ENCODE results near the gene TMEM39B. TPM values are rescaled to one million over a fixed set of nuclear protein-coding genes. Genes with fewer than 3 reads are reported as not detected.
A peak's percentile ranks its signal among the peaks of the same experiment; 100 is the strongest.

TMEM39B gene
- total RNA-seq, 2 donors from 2014 or later: 8.2 to 15.4 TPM

DNA sequence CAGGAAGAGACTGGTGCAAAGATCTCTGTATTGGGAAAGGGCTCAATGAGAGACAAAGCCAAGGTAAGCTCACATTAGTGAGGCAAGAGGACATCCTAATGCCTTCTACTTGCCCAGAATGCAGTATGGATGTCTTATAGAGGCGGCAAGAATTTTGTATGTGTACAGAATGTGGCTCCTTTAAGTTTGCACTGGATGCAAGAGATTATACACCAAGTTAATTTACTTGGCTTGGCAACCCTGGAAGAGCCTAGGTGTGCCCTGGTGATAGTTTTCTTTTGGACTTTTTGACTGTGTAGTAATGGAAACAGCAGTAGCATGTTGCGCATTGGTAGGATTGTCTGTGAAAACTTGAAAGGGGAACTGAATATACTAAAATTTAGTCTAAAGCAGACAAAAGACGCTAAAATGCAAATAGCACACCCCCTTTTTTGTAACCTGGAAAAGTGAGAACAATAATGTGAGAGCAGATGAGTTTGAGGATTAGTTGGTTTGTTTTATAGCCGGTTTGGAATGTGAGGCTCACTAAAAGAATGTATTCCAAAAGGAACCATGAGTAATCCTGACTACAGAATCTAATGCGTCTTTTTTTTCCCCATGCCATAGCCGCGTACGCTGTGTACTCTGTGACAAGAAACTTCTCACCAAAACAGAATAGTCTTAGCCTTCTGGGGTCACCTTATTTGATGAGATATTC lies 41.0 kb upstream of the TMEM39B start:
- TF ChIP-seq POLR2A (IDR thresholded peaks at IDR 0.05) (no peak), POLR2AphosphoS5 (IDR thresholded peaks at IDR 0.05) (peak; percentile 19)
- TF ChIP-seq, protein P1, sequence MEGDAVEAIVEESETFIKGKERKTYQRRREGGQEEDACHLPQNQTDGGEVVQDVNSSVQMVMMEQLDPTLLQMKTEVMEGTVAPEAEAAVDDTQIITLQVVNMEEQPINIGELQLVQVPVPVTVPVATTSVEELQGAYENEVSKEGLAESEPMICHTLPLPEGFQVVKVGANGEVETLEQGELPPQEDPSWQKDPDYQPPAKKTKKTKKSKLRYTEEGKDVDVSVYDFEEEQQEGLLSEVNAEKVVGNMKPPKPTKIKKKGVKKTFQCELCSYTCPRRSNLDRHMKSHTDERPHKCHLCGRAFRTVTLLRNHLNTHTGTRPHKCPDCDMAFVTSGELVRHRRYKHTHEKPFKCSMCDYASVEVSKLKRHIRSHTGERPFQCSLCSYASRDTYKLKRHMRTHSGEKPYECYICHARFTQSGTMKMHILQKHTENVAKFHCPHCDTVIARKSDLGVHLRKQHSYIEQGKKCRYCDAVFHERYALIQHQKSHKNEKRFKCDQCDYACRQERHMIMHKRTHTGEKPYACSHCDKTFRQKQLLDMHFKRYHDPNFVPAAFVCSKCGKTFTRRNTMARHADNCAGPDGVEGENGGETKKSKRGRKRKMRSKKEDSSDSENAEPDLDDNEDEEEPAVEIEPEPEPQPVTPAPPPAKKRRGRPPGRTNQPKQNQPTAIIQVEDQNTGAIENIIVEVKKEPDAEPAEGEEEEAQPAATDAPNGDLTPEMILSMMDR (IDR thresholded peaks at IDR 0.05): no peak
- Histone ChIP-seq H3K27ac (peak overlapping the region; percentile 9 to 29), H3K4me3 (no peak overlapping the region), H3K27me3 (replicated peaks; ENCODE audit: insufficient read depth) (no peaks in the 10 kb centered on the region), H3K36me3 (peaks cover 0 to 4% of the 10 kb centered on the region in 2 donors), H3K9me3 (no peaks in the 10 kb centered on the region), H3K4me1 (replicated peaks) (peaks cover 4% of the 10 kb centered on the region)
- no peak for DNase-seq (ENCODE audit: low spot score)
- 38% methylated on average over 8 of the region's 8 CpGs for WGBS
- intact Hi-C loops (cut with DNase I): no loop called here

DNA sequence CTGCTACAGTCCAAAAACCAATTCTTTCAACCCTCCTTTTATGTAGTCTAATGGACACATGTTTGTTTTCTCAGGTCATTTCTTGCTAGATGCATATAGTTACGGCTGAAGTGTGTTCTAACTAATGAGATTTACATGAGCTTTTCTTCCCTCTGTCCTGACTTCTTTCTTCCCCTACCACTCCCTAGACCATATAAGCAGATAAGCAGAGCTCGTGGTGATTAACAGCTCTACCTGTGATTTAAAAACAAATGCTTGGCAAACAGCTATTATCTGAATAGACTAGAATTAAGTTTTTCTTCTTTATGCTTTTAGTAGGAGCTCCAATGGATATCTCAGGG lies 40.5 kb upstream of the TMEM39B start:
- 31% methylated on average over 2 of the region's 2 CpGs for WGBS
- no peak for DNase-seq (ENCODE audit: low spot score)
- Histone ChIP-seq H3K9me3 (no peaks in the 10 kb centered on the region), H3K27me3 (replicated peaks; ENCODE audit: insufficient read depth) (no peaks in the 10 kb centered on the region), H3K4me3 (no peak overlapping the region), H3K36me3 (peaks cover 0 to 4% of the 10 kb centered on the region in 2 donors), H3K27ac (peak overlapping the region; percentile 9 to 29), H3K4me1 (replicated peaks) (peaks cover 4% of the 10 kb centered on the region)
- TF ChIP-seq POLR2A (IDR thresholded peaks at IDR 0.05) (no peak), POLR2AphosphoS5 (IDR thresholded peaks at IDR 0.05) (no peak)
- TF ChIP-seq, protein P1 (IDR thresholded peaks at IDR 0.05): no peak
- intact Hi-C loops (cut with DNase I): no loop called here

DNA sequence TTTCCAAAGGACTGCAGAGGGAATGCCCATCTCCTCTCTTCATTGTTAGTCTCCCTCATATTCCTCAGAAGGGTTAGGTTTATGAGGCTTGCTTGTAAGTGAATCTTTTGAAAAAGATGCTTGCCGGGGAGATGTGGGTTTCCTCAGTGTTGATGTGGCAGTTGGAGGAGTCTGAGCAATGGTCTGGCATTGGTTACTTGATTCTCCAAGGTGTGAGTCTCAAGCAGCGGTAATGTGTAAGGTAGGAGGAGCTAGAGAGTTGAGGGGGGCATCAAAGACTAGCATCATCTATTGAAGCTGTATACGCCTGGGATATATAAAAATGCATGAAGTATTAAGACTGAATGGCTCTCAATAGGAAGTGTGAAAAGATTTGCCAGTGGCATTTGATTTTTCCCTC lies 37.6 kb upstream of the TMEM39B start:
- intact Hi-C loops (cut with DNase I): no loop called here
- TF ChIP-seq, protein P1 (IDR thresholded peaks at IDR 0.05): no peak
- TF ChIP-seq POLR2AphosphoS5 (IDR thresholded peaks at IDR 0.05): no peak
- TF ChIP-seq POLR2A (IDR thresholded peaks at IDR 0.05): no peak
- H3K9me3 ChIP-seq: no peaks in the 10 kb centered on the region
- no peak overlapping the region for H3K27ac ChIP-seq
- H3K4me1 ChIP-seq (replicated peaks): peaks cover 4% of the 10 kb centered on the region
- WGBS: 77% methylated on average over 3 of the region's 3 CpGs
- peaks cover 0 to 23% of the 10 kb centered on the region in 2 donors for H3K36me3 ChIP-seq
- H3K4me3 ChIP-seq: no peak overlapping the region
- H3K27me3 ChIP-seq (replicated peaks; ENCODE audit: insufficient read depth): no peaks in the 10 kb centered on the region
- DNase-seq (ENCODE audit: low spot score): no peak

DNA sequence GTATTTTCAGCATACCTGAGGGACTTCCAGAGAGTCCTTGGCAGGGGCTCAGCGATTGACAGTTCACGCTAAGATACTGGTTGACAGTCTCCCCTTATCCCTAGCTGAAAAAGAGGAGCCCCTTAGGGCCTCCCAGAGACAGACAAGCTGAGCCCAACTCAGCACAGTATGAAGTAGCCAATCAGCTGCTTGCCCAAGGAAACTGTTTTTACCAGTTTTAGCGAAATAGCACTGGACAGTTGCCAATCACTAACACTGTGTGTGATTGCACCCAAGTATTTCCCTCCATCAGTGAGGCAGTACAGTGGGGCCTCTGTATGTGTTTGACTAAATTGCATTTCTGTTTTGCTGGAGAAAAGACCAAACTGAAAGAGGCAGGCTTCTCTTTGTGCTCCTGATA lies 32.0 kb upstream of the TMEM39B start:
- no peak for DNase-seq (ENCODE audit: low spot score)
- Histone ChIP-seq H3K4me3 (no peak overlapping the region), H3K9me3 (no peaks in the 10 kb centered on the region), H3K4me1 (replicated peaks) (no peaks in the 10 kb centered on the region), H3K27me3 (replicated peaks; ENCODE audit: insufficient read depth) (no peaks in the 10 kb centered on the region), H3K27ac (no peak overlapping the region), H3K36me3 (peaks cover 0 to 32% of the 10 kb centered on the region in 2 donors)
- 86% methylated on average over 3 of the region's 3 CpGs for WGBS
- TF ChIP-seq POLR2A (IDR thresholded peaks at IDR 0.05) (no peak), POLR2AphosphoS5 (IDR thresholded peaks at IDR 0.05) (no peak)
- TF ChIP-seq, protein P1 (IDR thresholded peaks at IDR 0.05): no peak
- intact Hi-C loops (cut with DNase I): no loop called here

DNA sequence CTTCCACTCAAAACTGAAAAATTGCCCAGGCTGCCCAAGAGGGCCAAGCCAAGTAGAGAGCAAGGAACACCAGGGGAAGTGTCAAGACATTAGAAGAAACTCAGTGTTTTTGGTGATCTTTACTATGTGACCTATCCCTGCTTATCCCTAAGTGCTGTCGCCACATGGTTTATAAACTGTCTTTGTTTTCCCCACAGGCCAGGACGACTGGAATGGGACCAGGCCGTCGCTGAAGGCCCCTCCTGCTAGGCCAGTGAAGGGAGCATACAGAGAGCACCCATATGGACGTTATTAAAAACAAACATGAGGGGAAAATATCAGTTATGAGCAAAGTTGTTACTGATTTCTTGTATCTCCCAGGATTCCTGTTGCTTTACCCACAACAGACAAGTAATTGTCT lies 30.4 kb upstream of the TMEM39B start:
- Histone ChIP-seq H3K9me3 (no peaks in the 10 kb centered on the region), H3K27ac (no peak overlapping the region), H3K4me1 (replicated peaks) (no peaks in the 10 kb centered on the region), H3K36me3 (peaks cover 3 to 32% of the 10 kb centered on the region in 2 donors), H3K27me3 (replicated peaks; ENCODE audit: insufficient read depth) (no peaks in the 10 kb centered on the region), H3K4me3 (no peak overlapping the region)
- no peak for DNase-seq (ENCODE audit: low spot score)
- 72% methylated on average over 5 of the region's 5 CpGs for WGBS
- TF ChIP-seq POLR2AphosphoS5 (IDR thresholded peaks at IDR 0.05) (no peak), POLR2A (IDR thresholded peaks at IDR 0.05) (no peak)
- TF ChIP-seq, protein P1 (IDR thresholded peaks at IDR 0.05): no peak
- intact Hi-C loops (cut with DNase I): no loop called here
